Esophagus muscularis mucosa (tissue), 4 donors: ENCODE measurements around the gene ATP10B. TPM values are rescaled to one million over a fixed set of nuclear protein-coding genes. Genes with fewer than 3 reads are reported as not detected.

Source experiments
- DNase-seq: peaks from one replicate; pipeline ENCODE4 v3.0.0-alpha.2; 2017; ENCODE audit errors: extremely low spot score
- H3K27ac ChIP-seq, 4 donors: fragments of 200-600 bp; sonication (generic); replicated peaks in 1 of 4; 1 replicate in 3 of 4; 2 replicates in 1 of 4; pipeline ENCODE4 v1.5.1; 2016 to 2019; ENCODE audit warnings: mild to moderate bottlenecking in 1 of 4
- H3K27me3 ChIP-seq, 4 donors: fragments of 200-600 bp; sonication (generic); one replicate each; pipeline versions ENCODE4 v1.5.1 to v1.6.0; 2016 to 2019
- H3K36me3 ChIP-seq, 4 donors: fragments of 200-600 bp; sonication (generic); one replicate each; pipeline ENCODE4 v1.5.1; 2016 to 2019
- H3K4me1 ChIP-seq, 4 donors: fragments of 200-600 bp; sonication (generic); one replicate each; pipeline ENCODE4 v1.5.1; 2016 to 2019
- H3K4me3 ChIP-seq, 4 donors: fragments of 200-600 bp; sonication (generic); 1 replicate in 2 of 4; 2 replicates in 2 of 4; pipeline ENCODE4 v1.5.1; 2016 to 2019; ENCODE audit warnings: mild to moderate bottlenecking in 4 of 4, moderate library complexity in 1 of 4
- H3K9me3 ChIP-seq, 4 donors: fragments of 200-600 bp; sonication (generic); 1 replicate in 3 of 4; 2 replicates in 1 of 4; pipeline ENCODE4 v1.5.1; 2016 to 2019
- CTCF ChIP-seq, 3 experiments: fragments of 200-600 bp in 2 of 3; fragments of 450-650 bp in 1 of 3; sonication (generic) in 2 of 3; IDR thresholded peaks; one replicate each; pipeline ENCODE4 v1.5.1; 2017 to 2019; ENCODE audit warnings: antibody characterized with exemption in 3 of 3, mild to moderate bottlenecking in 2 of 3, moderate library complexity in 1 of 3
- EP300 ChIP-seq: sonication (generic); formaldehyde crosslinking; IDR thresholded peaks from one replicate; pipeline ENCODE4 v1.6.1; 2017; ENCODE audit warnings: antibody characterized with exemption
- POLR2A ChIP-seq: fragments of 450-650 bp; IDR thresholded peaks from one replicate; pipeline ENCODE4 v1.6.1; 2017; ENCODE audit warnings: antibody characterized with exemption, moderate library complexity, mild to moderate bottlenecking, low read depth
- POLR2AphosphoS5 ChIP-seq, 2 donors: sonication (generic); formaldehyde crosslinking; IDR thresholded peaks; one replicate each; pipeline ENCODE4 v1.6.1; 2017; ENCODE audit warnings: antibody characterized with exemption in 2 of 2
- WGBS: methylation state at CpG from one replicate; pipeline ENCODE4 v1.1.5; 2018; 5-methylcytosine and 5-hydroxymethylcytosine counted together
- intact Hi-C: fragments of 100-400 bp; cut with DNase I; formaldehyde crosslinking; loops from one replicate; pipeline ENCODE4 v1.15.1; 2023
- total RNA-seq, 4 donors: library from RNA; depleted of rRNA; stranded (reverse); fragments of >200 nt; gene quantifications; one replicate each; pipeline versions ENCODE4 v1.1.0 to v1.2.1, GENCODE V29; 2016

The ATP10B gene
- total RNA-seq, 4 donors from 2014 or later, result 0.42 to 1.1 (median 0.79) TPM

- no peaks in the 10 kb centered on the region for H3K9me3 ChIP-seq
- H3K27me3 ChIP-seq, result no peaks in the 10 kb centered on the region
- no peak for TF ChIP-seq CTCF (IDR thresholded peaks at IDR 0.05)
- no peak for TF ChIP-seq POLR2A
- TF ChIP-seq EP300, result no peak
- no peak for TF ChIP-seq POLR2AphosphoS5 (IDR thresholded peaks at IDR 0.05)
- WGBS, result 65% methylated on average over 4 of the region's 4 CpGs
- no peaks in the 10 kb centered on the region for H3K4me1 ChIP-seq
- H3K36me3 ChIP-seq, result no peaks in the 10 kb centered on the region
- peak; percentile 68 for DNase-seq
- no peak overlapping the region for H3K4me3 ChIP-seq
- intact Hi-C loops, result no loop called here
- no peak overlapping the region for H3K27ac ChIP-seq
Measured at GRCh38 chr5:160556846-160557245, 295.2 kb downstream of the ATP10B start.

- Histone ChIP-seq H3K27me3 (no peaks in the 10 kb centered on the region), H3K4me1 (no peaks in the 10 kb centered on the region), H3K9me3 (no peaks in the 10 kb centered on the region), H3K27ac (no peak overlapping the region), H3K36me3 (no peaks in the 10 kb centered on the region), H3K4me3 (no peak overlapping the region)
- intact Hi-C loops, result no loop called here
- peak; percentile 75 for DNase-seq
- 72% methylated on average over 6 of the region's 6 CpGs for WGBS
- TF ChIP-seq CTCF (IDR thresholded peaks at IDR 0.05) (no peak), EP300 (no peak), POLR2A (no peak), POLR2AphosphoS5 (IDR thresholded peaks at IDR 0.05) (no peak)
Measured at GRCh38 chr5:160555971-160556631, 295.9 kb downstream of the ATP10B start.

- Histone ChIP-seq H3K4me3 (no peak overlapping the region), H3K9me3 (no peaks in the 10 kb centered on the region), H3K4me1 (no peaks in the 10 kb centered on the region), H3K36me3 (no peaks in the 10 kb centered on the region), H3K27ac (no peak overlapping the region), H3K27me3 (peaks cover 0 to 3% (median 0%) of the 10 kb centered on the region in 4 donors)
- TF ChIP-seq CTCF (IDR thresholded peaks at IDR 0.05) (no peak), POLR2AphosphoS5 (IDR thresholded peaks at IDR 0.05) (no peak), POLR2A (no peak)
- intact Hi-C loops, result no loop called here
- WGBS, result 91% methylated on average over 3 of the region's 3 CpGs
- DNase-seq, result no peak
Measured at GRCh38 chr5:160555581-160555970, 296.4 kb downstream of the ATP10B start.

GRCh38 chr5:160550075-160550474, 301.9 kb downstream of the ATP10B start:
- Histone ChIP-seq H3K4me3 (no peak overlapping the region), H3K27ac (no peak overlapping the region), H3K27me3 (peaks cover 0 to 5% (median 0%) of the 10 kb centered on the region in 4 donors), H3K9me3 (no peaks in the 10 kb centered on the region), H3K36me3 (no peaks in the 10 kb centered on the region), H3K4me1 (no peaks in the 10 kb centered on the region)
- peak; percentile 21 for DNase-seq
- TF ChIP-seq CTCF (IDR thresholded peaks at IDR 0.05), result no peak
- TF ChIP-seq POLR2A, result no peak
- intact Hi-C loops, result no loop called here
